Cardiac septum (tissue), 1 donor: ENCODE results near the gene SLPI. TPM values are rescaled to one million over a fixed set of nuclear protein-coding genes. Genes with fewer than 3 reads are reported as not detected.

Experiments used
- DNase-seq: peaks from one replicate; pipeline ENCODE4 v3.0.0-alpha.2; 2020; ENCODE audit warnings: low spot score
- intact Hi-C: fragments of 100-400 bp; cut with DNase I; formaldehyde crosslinking; loops from one replicate; pipeline ENCODE4 v1.14.0; 2022
- total RNA-seq: library from RNA; stranded (reverse); fragmentation: NEBNext Ultra II Directional; extraction: Animal tissue kit (Norgen Biotek cat#: 25700); gene quantifications from one replicate; pipeline ENCODE4 v1.2.1, GENCODE V29; 2021
- donor health status: DM: no; HTN: no; CAD: no.

Gene SLPI
- total RNA-seq, 1 donor from 2014 or later, result 1.3 TPM

DNA sequence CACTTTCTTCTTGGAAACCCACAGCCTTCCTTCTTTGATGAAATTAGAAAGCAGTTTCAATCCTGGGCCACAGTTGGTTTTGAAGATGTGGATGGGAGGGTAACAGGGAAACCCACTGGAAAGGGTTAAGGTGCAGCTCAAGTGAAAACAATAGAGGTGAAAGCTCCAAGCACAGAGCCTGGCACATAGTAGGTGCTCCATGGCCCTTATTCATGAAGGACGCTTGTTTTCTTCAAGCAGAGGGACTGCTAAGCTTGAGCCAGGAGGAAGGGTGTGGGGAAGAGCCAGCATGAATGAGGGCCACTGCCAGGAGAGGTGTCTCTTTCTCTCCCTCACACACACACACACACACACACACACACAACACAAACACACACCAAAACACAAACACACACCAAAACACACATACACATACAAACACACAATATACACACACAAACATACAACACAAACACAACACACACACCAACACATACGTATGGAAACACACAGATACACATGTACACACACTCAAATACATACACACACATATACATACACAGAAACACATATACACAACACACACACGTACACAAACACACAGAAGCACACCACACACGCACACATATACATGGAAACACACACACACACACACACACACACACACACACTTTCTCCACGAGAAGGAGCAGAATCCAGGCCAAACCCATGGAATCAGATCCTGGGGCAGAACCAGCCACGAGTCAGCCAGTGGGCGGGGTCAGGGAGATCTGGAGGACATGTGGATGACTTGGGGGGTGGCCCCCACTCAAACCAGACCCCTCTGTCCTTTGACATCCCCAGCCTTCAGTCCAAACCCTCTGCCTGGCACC is 28.6 kb upstream of the SLPI start:
- intact Hi-C loops, result no loop called here
- no peak for DNase-seq

DNA sequence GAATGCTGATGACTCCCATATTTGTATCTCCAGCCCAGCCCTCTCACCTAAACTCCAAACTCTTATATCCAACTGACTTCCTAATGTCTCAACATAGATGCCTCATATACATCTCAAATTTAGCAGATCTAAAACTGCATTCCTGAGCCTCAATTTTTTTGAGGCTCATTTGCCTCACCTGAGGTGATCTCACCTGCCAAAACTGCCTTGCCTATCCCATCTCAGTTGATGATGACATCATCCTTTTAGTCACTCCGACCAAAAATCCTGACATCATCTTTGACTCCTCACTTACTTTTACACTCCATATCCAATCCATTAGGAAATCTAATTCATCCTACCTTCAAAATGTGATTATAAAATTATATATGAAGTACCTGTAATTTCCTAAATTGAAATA is 25.6 kb upstream of the SLPI start:
- no peak for DNase-seq
- intact Hi-C loops, result no loop called here

DNA sequence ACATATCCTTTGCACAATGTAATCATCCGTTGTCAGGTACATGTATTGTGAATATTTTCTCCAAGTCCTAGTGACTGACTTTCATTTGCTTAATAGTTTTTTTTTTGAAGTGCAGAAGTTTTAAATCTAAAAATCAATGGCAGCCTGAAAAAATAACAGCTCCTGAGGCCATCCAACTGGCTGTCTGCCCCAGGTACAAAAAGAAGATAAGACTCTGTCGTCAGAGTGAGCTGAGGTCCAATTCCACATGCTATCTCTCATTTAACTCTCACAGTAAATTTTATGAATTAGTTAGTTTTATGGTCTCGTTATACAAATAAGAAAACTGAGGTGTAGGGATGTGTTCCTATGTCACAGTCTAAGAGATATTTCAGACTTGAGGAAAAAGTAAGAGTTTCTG is 21.0 kb upstream of the SLPI start:
- intact Hi-C loops, result no loop called here

DNA sequence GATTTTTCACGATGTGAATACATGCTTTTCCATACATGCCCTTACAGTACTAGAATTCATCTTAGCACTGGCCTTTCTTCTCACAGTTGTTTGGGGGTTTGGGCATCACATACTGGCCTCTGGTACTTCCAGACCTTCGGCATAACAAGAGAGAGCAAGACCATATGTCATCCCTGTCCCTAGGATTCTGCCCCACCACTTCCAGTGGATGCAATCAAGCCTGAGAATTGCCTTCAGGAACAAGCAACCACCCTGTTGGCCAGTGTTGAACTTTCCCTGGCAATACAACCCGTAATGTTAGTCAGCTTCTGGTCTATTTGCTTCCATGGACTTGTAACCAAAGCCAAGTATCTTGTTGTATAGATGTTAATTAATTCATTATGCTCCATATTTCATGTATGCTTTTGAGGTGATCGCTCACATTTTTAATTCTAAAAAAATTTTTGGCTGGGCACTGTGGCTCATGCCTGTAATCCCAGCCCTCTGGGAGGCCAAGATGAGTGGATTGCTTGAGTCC is 15.4 kb upstream of the SLPI start:
- no peak for DNase-seq
- intact Hi-C loops, result no loop called here

More for the DNA sequence above, 21.0 kb upstream of the SLPI start:
- no peak for DNase-seq

DNA sequence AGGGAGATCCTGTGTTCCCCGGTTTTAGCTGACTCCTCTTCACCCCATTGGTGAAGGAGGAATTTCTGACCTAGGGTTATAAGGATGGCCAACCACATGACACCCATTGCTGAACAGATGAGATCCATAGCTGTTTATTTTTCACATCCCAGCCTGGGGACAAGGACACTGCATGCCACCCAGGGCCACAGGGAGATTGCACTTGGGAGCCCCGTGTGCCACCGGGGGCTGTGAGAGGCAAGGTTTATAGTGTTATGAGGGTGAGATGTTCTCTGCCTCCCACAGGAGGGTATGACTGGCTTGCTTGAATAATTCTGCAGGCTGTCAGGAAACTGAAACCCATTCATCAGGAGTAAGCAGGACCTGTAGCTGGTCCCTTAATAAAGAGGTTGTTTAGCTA is 14.7 kb upstream of the SLPI start:
- intact Hi-C loops, result no loop called here
- DNase-seq, result no peak

DNA sequence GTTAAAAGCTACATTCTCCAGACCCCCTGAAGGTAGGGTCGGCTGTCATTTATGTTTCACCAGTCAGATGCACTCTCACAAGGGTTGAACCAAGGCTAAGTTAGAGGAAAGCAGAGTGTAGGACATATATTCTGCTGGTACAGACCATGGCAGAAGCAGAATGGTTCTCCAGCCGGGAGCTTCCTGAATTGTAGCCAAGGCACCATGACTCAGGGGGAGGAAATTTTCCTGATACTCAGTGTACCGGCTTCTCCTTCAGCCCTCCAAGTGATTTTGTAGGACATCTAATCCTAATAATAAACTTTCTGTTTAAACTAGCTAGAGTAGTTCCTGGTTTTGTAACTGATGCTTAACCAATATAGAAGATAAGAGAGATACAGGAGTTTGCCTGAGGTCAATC is 14.2 kb upstream of the SLPI start:
- no peak for DNase-seq
- intact Hi-C loops, result no loop called here

DNA sequence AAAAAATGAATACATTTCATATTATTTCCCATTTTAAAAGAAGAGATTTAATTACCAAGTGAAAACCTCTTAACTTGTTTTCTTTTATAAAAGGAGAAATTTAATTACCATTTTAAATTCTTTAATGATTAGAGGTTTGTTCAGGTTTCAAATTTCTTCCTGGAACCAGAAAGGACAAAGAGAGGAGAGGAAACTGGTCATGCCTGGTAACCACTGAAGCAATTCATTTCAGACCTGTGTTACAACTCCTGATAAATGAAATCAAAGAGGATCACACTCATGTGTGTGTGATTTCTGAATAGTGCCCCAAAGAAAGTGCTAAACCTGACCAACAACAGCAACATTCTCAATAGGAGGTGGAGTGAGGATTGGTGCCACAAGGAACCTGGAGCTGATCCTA is 12.6 kb upstream of the SLPI start:
- intact Hi-C loops, result no loop called here
- DNase-seq, result no peak

DNA sequence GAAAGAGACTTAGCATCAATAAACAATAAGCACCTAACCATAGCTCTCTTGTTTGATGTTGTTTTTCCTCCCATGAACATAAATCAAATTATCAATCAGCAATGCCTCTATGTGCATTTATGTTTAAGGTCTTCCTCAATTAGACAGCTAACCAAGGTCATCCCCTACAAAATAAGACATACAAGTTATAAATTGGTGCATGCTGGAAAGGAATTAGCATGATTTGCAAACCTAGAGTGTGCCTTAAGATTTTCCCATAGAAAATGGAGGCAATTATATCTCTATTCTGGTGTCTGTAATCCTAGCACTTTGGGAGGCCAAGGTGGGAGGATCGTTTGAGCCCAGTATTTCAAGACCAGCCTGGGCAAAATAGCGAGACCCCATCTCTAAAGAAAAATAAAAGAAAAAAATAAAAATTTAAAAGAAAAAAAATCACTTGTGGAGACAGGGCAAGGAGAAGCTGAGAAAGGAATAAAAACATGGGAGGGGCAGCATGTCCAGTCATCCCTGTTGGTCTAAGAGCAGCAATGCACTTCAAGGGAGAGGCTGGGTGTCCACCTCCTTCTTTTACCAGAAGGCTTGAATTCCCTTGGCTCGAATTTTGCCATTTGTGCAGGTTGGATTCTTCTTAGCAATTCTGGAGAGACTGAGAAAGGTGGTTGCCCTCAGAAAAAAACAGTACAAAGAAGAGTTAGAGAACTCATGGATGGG is 9.3 kb upstream of the SLPI start:
- intact Hi-C loops, result no loop called here
- DNase-seq, result no peak

DNA sequence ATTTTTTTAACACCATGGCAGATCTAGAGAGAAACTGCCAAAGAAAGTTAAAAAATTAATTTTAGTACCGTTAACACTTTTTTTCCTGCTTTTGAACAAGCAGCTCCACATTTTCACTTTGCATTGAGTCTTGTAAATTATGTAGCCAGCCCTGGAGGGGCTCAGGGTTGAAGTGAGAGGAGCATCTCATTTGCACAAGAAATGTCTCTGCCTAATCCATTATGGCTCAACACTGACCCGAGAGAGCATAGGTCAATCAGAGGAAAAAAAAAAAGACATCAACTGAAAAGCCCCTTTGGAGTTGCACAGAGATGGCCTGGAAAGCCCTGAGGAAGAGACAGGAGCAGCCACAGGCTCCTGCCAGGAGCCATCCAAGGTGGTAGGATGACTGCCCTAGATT is 4.3 kb upstream of the SLPI start:
- intact Hi-C loops, result no loop called here
- no peak for DNase-seq

DNA sequence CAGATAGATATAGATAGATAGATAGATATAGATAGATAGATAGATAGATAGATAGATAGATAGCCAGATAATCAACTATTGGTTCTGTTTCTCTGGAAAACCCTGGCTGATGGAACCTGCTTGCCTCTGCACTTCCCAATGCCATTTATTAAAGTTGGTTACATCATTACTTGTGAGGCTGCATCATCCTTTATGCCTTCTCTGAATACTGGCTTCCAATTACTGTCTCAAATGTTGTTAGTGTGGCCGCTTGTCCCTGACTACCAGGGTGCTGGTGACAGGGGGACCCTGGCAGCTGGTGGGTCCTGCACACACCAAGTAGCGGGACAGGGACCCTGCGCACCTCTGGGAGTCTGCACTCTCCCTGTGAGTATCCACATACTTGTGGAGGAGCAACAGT is 3.9 kb upstream of the SLPI start:
- no peak for DNase-seq
- intact Hi-C loops, result no loop called here

DNA sequence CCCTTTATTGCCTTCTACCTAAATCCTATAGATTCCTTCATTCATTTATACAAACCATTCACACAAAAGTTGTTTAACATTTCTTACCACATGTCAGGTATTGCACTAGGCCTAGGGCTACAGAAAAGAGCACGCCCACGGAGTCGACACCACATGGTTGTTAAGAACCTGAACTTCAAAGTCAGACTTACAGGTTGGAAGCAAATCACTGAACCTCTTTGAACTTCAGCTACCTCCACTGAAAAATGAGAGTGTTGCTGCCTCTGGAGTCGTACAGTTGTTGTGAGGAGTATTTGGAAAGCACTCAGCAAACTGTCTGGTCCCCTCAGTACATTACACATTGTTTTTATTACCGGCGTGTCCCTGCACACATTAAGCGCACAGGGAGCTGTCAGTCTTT is 3.3 kb upstream of the SLPI start:
- intact Hi-C loops, result no loop called here
- DNase-seq, result no peak

DNA sequence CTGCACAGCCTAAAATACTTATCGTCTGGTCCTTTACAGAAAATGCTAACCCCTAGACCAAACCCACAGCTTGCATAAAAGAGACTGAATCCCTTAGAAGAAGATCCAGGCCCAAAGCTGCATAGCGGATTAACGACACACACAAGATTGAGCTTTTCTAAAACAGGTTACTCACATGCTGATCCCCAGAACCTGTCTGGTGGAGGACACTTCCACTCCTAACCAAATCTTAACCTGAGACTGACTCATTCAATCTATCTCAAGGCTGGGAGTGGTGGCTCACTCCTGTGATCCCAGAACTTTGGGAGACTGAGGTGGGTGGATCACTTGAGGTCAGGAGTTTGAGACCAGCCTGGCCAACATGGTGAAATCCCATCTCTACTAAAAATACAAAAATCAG is 2.8 kb upstream of the SLPI start:
- no peak for DNase-seq
- intact Hi-C loops, result no loop called here

DNA sequence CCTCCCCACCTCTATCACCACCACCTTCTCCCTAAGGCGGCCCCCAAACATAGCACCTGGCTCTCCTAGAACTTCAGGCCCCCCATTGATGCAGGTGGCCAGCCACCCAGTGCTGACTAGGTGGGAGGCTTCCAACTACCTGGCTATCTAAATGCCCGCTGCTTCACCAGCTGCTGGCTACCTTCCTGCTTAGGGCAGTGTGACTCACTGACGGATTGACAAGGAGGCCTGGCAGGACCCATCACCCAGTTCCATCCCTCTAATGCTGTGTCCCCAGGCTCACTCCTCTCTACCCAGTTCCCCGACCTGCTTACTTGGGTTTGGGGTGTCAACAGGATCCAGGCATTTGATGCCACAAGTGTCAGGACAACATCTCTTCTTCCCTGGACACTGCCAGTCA is 1.1 kb downstream of the SLPI start:
- no peak for DNase-seq

DNA sequence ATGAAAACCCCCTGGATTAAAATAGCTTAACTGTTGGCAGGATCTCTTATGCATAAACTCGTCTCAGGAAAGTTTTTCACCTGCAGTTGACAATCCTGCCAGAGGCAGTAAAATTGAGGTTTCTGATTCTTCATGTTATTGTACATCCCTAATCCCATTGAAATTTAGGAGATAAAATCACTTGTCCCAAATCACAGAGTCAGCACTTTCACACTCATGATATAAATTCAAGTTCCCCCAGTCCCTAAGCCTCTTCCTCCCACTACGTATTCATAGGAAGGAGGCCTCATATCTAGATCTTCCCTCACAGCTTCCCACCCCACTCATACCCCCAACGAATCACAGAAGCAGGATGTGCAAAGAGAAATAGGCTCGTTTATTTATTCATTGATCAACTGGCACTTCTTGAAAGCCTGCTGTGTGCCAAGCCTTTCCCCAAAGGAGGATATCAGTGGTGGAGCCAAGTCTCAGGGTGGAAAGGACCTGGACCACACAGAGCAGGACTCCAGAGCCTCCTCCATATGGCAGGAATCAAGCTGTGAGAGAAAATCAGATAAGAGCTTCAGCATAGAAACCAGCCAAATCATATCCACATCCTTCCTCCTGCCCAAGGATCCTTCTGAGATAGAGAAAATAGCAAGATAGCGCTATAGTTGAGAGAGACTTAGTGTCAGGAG is 2.3 kb downstream of the SLPI start:
- DNase-seq, result no peak
- intact Hi-C loops, result no loop called here

More for the DNA sequence above, 1.1 kb downstream of the SLPI start:
- intact Hi-C loops, result no loop called here

DNA sequence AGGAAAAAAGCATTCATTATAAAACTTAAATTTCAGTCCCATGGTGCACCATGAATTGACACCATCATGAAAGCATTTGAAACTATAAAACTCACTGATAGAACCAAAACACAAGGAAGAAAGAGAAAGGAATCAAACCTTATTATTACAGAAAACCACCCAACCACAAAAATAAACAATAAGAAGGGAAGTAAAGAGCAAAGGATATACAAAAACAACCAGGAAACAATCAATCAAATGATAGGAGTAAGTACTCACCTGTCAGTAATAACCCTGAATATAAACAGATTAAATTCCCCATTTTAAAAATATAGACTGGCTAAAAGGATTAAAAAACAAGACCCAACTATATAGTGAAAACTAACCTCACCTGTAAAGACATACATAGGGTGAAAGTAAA is 5.8 kb downstream of the SLPI start:
- intact Hi-C loops, result loop anchor here (10.0 kb wide), 1 partner anchor 466 kb away; no protein-coding TSS in a partner anchor
- DNase-seq, result no peak

DNA sequence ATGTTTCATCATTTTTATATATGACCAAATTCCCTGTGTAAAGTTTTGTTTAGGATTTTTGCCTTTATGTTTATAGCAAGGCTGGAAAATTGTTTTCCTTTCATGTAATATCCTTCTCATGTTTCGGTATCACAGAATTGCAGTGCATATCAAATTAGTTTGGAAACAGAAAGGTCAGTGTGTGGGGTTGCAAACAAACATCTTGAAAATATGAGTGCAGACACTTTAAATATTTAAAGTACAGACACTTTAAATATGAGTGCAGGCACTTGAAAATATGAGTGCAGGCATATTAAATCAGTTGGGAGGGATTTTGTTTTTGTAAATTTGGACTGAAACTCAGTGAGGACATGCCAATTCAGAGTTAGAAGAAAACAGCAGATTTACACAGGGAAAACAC is 6.5 kb downstream of the SLPI start:
- intact Hi-C loops, result loop anchor here (10.0 kb wide), 1 partner anchor 467 kb away; no protein-coding TSS in a partner anchor
- no peak for DNase-seq

DNA sequence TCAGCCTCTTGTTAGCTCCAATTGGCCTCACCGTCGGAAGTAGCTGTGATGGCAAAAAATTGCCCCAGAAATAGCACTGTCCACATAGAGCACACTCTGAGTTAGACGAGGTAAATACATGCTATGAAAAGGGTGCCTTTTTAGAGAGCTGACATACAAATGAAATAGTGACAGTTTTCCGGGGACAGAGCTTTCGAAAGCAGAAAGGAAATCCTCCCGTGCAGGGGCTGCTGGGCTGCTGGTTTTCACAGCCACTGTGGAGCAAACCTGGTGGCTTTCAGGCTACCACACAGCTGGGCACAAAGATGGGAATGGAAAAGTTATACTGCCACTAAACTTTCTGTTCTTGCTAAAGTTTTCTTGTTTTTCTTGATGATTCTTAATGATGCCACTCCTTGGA is 8.3 kb downstream of the SLPI start:
- DNase-seq, result no peak
- intact Hi-C loops, result loop anchor here (10.0 kb wide), 1 partner anchor 469 kb away; no protein-coding TSS in a partner anchor

DNA sequence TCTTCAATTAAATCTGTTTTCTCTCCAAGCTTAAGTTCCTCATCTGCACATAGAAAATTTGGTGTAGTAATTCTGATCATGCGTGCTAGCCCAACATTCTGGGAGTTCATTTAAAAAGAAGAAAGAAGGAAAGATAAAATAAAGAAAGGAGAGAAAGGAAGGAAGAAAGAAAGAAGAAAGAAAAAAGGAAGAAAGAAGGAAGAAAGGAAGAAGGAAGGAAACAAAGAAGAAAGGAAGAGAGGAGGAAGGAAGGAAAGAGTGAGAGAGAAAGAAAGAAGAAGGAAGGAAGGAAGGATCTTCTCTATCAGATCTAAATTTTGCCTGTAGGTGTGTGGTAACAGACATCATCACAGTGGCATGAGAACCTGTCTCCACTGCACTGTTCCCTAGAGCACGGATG is 16.2 kb downstream of the SLPI start:
- intact Hi-C loops, result no loop called here
- no peak for DNase-seq

DNA sequence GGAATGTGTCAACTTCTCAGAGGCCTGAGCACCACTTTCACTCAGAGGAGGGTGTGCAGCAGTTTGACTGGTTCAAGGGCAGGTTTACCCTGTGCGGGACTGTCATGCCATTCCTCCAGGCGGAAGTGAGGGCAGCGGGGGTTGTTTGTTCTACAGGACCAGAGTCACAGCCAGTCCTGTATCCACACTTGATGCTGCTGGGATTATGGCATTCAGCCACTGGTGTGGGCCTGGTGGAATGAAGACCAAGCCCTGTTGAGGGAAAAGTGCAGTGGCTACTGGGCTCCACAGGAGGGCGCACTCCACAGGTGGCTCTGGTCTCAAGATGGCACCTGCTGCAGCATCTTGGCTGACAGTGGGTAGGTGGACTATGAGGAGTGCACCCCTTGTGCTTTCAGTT is 18.4 kb downstream of the SLPI start:
- no peak for DNase-seq

DNA sequence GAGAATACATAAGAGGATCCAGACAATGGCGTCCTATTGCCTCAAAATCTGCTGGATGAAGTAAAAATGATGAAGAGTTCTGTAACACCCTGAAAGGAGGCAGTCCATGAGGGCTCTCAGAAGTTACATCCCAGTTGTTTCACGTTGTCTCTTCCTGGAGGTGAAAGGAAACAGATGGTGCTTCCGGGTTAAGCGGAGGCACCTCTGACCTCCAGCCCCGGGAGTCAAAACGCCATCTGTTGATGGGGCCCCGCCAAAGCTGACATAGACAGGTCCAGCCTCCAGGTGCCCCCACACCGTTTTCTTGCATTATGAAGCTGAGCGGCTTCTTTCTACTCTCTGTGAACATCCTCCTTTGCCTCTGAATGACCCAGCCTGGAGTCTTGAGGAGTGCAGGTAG is 23.7 kb downstream of the SLPI start:
- intact Hi-C loops, result no loop called here

More for the DNA sequence above, 18.4 kb downstream of the SLPI start:
- intact Hi-C loops, result no loop called here

More for the DNA sequence above, 23.7 kb downstream of the SLPI start:
- no peak for DNase-seq
